MM.1S (cell line): ENCODE results near the gene SSNA1.

Experiments
- DNase-seq: peaks from one replicate; pipeline ENCODE4 v3.0.0-alpha.2; 2015
- H2AFZ ChIP-seq: fragments of 300-600 bp; sonication (generic); 2 replicates; pipeline ENCODE4 v1.6.0; 2016; ENCODE audit warnings: antibody characterized with exemption, low read length
- H3F3A ChIP-seq: fragments of 300-600 bp; sonication (generic); 2 replicates; pipeline ENCODE4 v1.6.1; 2016; ENCODE audit warnings: mild to moderate bottlenecking, antibody characterized with exemption, low read length, moderate library complexity, mixed read lengths; ENCODE audit not compliant: insufficient read depth
- H3K27ac ChIP-seq: fragments of 300-600 bp; sonication (generic); 2 replicates; pipeline ENCODE4 v1.5.1; 2016; ENCODE audit warnings: mild to moderate bottlenecking, low read length
- H3K27me3 ChIP-seq: fragments of 300-600 bp; sonication (generic); replicated peaks from 2 replicates; pipeline ENCODE4 v1.6.0; 2016; ENCODE audit warnings: low read length; ENCODE audit not compliant: insufficient read depth
- H3K36me3 ChIP-seq: fragments of 300-600 bp; sonication (generic); replicated peaks from 2 replicates; pipeline ENCODE4 v1.6.1; 2016; ENCODE audit warnings: mild to moderate bottlenecking, low read length, mixed read lengths; ENCODE audit not compliant: insufficient read depth
- H3K4me1 ChIP-seq: fragments of 300-600 bp; sonication (generic); 2 replicates; pipeline ENCODE4 v1.6.1; 2016; ENCODE audit warnings: low read length, mixed read lengths
- H3K4me2 ChIP-seq: fragments of 300-600 bp; sonication (generic); 2 replicates; pipeline ENCODE4 v1.6.0; 2016; ENCODE audit warnings: low read depth, low read length
- H3K4me3 ChIP-seq: fragments of 300-600 bp; sonication (generic); 2 replicates; pipeline ENCODE4 v1.5.1; 2016; ENCODE audit warnings: low read length, mixed read lengths
- H3K79me2 ChIP-seq: fragments of 300-600 bp; sonication (generic); 2 replicates; pipeline ENCODE4 v1.6.1; 2016; ENCODE audit warnings: mixed run types, low read length, mixed read lengths
- H3K9ac ChIP-seq: fragments of 300-600 bp; sonication (generic); 2 replicates; pipeline ENCODE4 v1.6.1; 2016; ENCODE audit warnings: low read length, mixed read lengths
- H3K9me2 ChIP-seq: fragments of 300-600 bp; sonication (generic); replicated peaks from 2 replicates; pipeline ENCODE4 v1.6.1; 2016; ENCODE audit warnings: mild to moderate bottlenecking, low read length, mixed read lengths; ENCODE audit not compliant: insufficient read depth
- H3K9me3 ChIP-seq: fragments of 300-600 bp; sonication (generic); replicated peaks from 2 replicates; pipeline ENCODE4 v1.6.1; 2016; ENCODE audit warnings: mild to moderate bottlenecking, low read length, mixed read lengths; ENCODE audit not compliant: insufficient read depth
- H4K20me1 ChIP-seq: fragments of 300-600 bp; sonication (generic); 2 replicates; pipeline ENCODE4 v1.6.1; 2016; ENCODE audit warnings: mild to moderate bottlenecking, low read length, moderate library complexity, mixed read lengths; ENCODE audit not compliant: insufficient read depth
- CTCF ChIP-seq: fragments of 300-600 bp; sonication (generic); IDR thresholded peaks from 2 replicates; pipeline ENCODE4 v1.5.1; 2016; ENCODE audit warnings: antibody characterized with exemption, low read length, mixed read lengths
- EZH2 ChIP-seq: fragments of 300-600 bp; sonication (generic); optimal IDR thresholded peaks from 2 replicates; pipeline ENCODE3; 2017; ENCODE audit warnings: low read depth, mild to moderate bottlenecking, antibody characterized with exemption, low read length, mixed read lengths
- EZH2phosphoT487 ChIP-seq: fragments of 300-600 bp; sonication (generic); IDR thresholded peaks from 2 replicates; pipeline ENCODE4 v1.6.1; 2018; ENCODE audit warnings: antibody characterized with exemption, low read length

Gene SSNA1

GRCh38 chr9:137222190-137223077 lies 34.0 kb downstream of the SSNA1 start, which contains the start of gene RNF208:
TSS of gene RNF208 (minus strand) at chr9:137222240. CDS start at chr9:137221212, 1,028 bp downstream.
- no peak for DNase-seq
- H3K4me3 ChIP-seq, result peak within 1 kb of the TSS; percentile 78
- TF ChIP-seq CTCF (no peak), EZH2phosphoT487 (no peak), EZH2 (no peak)
- H3K27ac ChIP-seq, result peak within 1 kb of the TSS; percentile 32; the same call in 1 of the 2 replicates
- H3F3A ChIP-seq, result no peaks in the 10 kb centered on the region; the same call in 1 of the 2 replicates
- no peaks in the 10 kb centered on the region for H3K9me2 ChIP-seq
- peak within 1 kb of the TSS; percentile 56 for H2AFZ ChIP-seq
- H3K4me2 ChIP-seq, result peak within 1 kb of the TSS; percentile 97
- no peaks in the 10 kb centered on the region; the same call in 1 of the 2 replicates for H3K27me3 ChIP-seq
- H3K79me2 ChIP-seq, result no peaks in the 10 kb centered on the region
- H3K4me1 ChIP-seq, result peaks cover 9% of the 10 kb centered on the region; the same call in 1 of the 2 replicates
- H4K20me1 ChIP-seq, result no peaks in the 10 kb centered on the region
- H3K9me3 ChIP-seq, result no peaks in the 10 kb centered on the region
- peak within 1 kb of the TSS; percentile 59; the same call in 1 of the 2 replicates for H3K9ac ChIP-seq
- no peaks in the 10 kb centered on the region for H3K36me3 ChIP-seq

DNA sequence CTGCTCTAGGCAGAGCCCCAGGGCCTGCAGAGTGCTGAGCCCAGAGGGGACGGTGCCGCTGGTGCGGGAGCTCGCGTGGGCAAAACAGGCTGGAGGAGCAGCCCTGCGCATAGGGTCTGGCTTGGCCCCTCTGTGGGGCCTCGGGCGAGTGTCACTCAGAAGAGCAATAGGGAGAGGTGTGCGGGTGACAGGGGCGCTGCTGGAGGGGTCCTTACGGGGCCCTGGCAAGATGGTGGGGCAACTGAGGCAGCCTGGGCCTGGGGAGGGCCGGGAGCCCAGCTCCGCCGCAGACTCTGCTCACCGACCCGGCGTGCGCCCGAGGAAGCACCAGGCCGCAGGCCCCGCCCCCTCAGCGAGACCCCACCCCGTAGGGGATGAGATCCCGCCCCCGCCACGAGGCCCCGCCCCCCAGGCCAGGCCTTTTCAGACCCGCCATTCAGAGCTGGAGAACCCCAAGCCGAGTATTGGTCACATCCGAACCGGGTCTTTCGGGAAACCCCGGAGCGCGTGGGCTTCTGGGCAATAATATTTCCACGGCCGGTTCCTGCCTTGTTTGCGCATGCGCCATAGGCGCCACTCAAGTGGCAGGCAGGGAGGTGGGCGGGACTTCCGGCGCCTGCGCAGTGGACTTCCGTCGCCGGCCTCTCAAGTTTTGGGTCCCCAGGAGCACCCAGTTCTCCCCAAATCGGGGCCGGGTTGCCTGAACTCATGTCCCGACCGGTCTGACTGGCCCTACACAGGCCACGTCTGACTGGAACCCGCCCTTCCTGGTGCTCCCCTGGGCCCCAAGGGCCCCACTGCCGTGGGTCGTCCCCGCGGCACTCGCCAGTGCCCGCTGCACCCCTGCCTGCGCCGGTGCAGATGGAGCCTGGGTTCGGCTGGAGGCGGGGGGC lies 34.8 kb downstream of the SSNA1 start:
- H3K79me2 ChIP-seq, result no peaks in the 10 kb centered on the region
- peaks cover 9% of the 10 kb centered on the region; the same call in 1 of the 2 replicates for H3K4me1 ChIP-seq
- peak overlapping the region; percentile 32; the same call in 1 of the 2 replicates for H3K27ac ChIP-seq
- DNase-seq, result peak; percentile 99
- H3K4me2 ChIP-seq, result peak overlapping the region; percentile 97
- H2AFZ ChIP-seq, result peak overlapping the region; percentile 91
- H3K4me3 ChIP-seq, result peak overlapping the region; percentile 78
- H3K9me3 ChIP-seq, result no peaks in the 10 kb centered on the region
- peak overlapping the region; percentile 85 for H3K9ac ChIP-seq
- no peaks in the 10 kb centered on the region for H3K36me3 ChIP-seq
- H3K9me2 ChIP-seq, result no peaks in the 10 kb centered on the region
- no peaks in the 10 kb centered on the region for H4K20me1 ChIP-seq
- TF ChIP-seq EZH2phosphoT487 (no peak), CTCF (no peak), EZH2 (no peak)
- peaks cover 3% of the 10 kb centered on the region for H3K27me3 ChIP-seq
- H3F3A ChIP-seq, result no peaks in the 10 kb centered on the region; the same call in 1 of the 2 replicates

DNA sequence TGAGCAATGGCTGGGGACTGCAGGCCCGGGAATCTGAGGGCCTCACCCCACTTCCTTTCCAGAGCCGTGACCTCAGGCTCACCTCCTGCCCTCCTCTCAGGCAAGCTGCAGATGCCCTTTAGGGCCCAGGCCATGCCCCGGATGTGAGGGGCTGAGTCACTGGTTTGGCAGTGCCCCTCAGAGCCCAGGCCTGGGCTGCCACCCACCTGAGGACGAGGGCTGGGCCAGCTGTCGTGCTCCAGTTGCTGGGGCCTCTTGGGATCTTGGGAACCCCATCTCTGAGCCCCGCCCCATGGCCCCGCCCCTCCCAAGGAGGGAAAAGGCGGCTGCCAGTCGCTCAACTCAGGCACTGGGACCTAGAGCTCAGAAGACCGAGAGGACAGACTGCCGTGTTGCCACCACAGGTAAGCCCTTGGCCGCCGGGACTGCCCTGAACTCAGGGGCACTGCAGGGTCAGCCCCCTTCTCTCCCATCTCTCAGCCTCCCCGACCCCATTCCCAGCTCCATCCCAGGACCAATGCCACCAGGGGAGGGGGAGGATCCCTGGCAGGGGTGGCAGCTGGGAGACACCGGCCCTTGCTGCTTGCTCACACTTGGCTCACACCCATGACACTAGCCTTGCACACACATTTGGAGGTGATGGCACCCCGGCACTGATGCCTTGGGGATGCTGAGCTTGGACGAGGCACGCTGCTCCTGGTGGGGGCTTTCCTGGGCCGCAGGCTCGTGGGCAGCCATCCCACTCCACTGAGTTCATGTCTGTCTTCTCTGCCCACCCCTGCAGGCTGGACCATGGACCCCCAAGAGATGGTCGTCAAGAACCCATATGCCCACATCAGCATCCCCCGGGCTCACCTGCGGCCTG lies 36.6 kb downstream of the SSNA1 start, which contains the start of gene CYSRT1:
Gene CYSRT1, plus strand, starts transcription at position 345 of the 865 bp plus-strand sequence. Its CDS starts 448 bp downstream, at position 793.
- H3K9ac ChIP-seq, result peak within 1 kb of the TSS; percentile 85
- DNase-seq, result no peak
- H3K27ac ChIP-seq, result no peak within 1 kb of the TSS
- no peaks in the 10 kb centered on the region for H3K9me3 ChIP-seq
- peak within 1 kb of the TSS; percentile 78 for H3K4me3 ChIP-seq
- H3K4me1 ChIP-seq, result peaks cover 9% of the 10 kb centered on the region; the same call in 1 of the 2 replicates
- H3K9me2 ChIP-seq, result no peaks in the 10 kb centered on the region
- H3K27me3 ChIP-seq, result peaks cover 21% of the 10 kb centered on the region
- H3K36me3 ChIP-seq, result no peaks in the 10 kb centered on the region
- no peaks in the 10 kb centered on the region for H3K79me2 ChIP-seq
- H2AFZ ChIP-seq, result peak within 1 kb of the TSS; percentile 91
- TF ChIP-seq EZH2phosphoT487 (no peak), EZH2 (no peak), CTCF (no peak)
- peak within 1 kb of the TSS; percentile 77 for H3K4me2 ChIP-seq
- no peaks in the 10 kb centered on the region for H4K20me1 ChIP-seq
- no peaks in the 10 kb centered on the region; the same call in 1 of the 2 replicates for H3F3A ChIP-seq
